Activated naive CD4-positive, alpha-beta T cell (primary cell): ENCODE results near the gene NHP2.
A peak's percentile ranks its signal among the peaks of the same experiment; 100 is the strongest.

ENCODE experiments used
- DNase-seq, 4 experiments: peaks; one replicate each; lab custom pipeline; 2025; lab: John Stamatoyannopoulos, UW

Gene NHP2

DNA sequence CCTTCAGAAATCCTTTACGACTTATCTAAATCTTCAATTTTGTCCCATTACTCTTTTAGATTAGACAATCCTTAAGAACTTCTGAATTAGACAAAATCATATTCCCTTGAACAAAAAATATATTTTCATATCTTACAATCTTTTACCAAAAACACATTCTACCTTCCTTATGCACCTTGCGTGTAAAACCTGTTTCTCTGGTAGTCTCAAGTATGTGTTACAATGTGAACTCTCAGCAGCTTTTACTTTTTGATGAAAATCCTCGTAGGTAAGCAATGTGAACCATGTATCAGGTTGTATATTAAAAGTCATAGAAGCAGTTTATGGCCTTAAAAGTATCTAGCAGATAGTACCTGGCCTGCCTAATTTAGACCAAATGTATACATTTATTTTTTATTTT lies 20.8 kb upstream of the NHP2 start:
- DNase-seq, result no peak

DNA sequence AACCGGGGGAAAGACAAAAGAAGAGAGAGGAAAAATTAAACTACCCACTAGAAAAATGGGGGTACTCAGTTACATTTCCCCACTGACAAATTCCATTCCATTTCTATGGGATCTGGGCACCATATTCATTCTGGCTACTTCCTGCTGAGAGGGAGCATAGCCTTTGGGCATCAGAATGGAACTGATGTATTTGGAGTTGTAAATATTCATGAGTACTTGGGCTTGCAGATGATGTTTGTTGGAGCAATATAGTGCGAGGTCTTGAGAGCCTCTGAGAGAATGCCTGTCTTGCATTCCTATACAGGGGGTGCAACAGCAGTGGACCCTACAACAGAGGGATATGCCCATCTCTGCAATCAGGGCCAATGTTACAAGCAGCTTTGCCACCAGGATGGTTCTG lies 16.8 kb upstream of the NHP2 start:
- no peak for DNase-seq

DNA sequence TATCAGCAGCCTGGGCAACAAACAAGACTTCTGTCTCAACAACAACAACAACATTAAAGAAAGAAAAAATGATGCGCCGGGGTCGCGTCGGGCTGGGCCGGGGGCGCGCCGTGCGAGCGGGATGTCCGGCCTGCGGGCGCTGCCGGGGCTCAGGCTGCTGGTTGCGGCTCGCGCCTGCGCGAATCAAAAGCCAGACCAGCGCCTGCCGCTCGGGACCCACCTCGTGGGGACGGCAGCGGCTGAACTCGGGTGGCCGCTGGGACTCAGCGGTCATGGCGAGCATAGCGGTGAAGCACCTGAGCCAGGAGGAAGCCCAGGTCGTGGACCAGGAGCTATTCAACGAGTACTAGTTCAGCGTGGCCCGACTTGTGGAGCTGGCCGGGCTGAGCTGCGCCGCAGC lies 11.9 kb upstream of the NHP2 start:
- DNase-seq, result no peak

DNA sequence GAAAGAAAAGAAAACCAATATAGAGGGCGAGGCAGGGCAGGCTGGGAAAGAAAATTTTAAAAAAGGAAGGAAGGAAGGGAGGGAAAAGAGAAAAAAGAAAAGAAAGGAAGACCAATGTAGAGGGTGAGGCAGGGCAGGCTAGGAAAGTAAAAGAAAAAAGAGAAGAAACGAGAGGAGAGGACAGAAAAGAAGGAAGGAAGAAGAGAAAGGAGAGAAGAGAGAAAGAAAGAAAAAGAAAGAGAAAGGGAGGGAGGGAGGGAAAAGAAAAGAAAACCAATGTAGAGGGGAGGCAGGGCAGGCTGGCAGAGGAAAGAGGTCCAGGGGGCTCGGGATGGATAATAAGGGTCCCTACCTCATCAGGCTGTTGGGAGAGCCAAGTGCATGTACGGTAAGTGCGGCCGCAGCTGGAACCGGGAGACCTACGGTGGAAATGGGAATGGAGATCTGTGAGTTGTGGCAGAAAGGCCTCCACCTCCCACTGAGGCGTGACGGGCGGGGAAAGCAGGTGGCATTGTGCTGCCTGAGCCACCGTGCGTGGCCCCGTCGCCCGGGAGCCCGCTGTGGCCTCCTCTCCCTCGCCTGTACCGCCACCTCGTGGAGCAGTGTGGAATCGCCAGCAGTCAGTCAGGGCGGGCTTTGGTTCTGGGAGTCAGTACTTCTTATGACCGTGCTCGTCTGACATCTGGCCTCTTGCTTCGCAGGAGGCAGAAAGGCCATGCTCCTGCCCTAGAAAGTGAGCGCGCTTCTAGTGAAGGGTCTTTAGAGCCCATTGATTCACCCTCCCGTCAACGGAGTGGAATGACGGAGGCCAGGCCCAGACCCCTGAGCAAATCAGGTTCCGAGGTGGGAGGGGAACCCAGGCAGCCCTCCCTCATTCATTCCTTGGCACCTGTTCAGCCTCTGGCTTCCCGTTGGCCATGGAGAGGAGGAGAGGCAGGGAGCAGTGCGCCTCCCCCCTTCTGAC lies 10.4 kb upstream of the NHP2 start:
- peak; percentile 93 to 95 (median 94) for DNase-seq

DNA sequence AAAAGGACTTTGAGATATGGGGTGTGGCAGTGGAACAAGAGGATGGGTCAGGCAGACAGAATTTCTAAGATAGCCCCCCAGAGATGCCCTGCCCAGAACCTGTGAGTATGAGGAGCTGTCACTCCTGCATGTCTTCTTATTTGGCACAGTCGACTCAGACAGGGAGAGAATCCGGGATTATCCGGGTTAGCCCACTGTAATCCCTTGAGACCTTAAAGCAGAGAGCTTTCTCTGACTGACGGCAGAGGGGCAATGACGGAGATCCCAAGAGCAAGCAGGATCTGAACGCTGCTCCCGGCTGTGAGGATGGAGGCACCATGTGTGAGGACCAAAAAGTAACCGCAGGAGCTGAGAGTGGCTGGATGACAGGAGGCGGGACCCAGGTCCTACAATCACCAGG lies 8.8 kb upstream of the NHP2 start:
- DNase-seq, result no peak

DNA sequence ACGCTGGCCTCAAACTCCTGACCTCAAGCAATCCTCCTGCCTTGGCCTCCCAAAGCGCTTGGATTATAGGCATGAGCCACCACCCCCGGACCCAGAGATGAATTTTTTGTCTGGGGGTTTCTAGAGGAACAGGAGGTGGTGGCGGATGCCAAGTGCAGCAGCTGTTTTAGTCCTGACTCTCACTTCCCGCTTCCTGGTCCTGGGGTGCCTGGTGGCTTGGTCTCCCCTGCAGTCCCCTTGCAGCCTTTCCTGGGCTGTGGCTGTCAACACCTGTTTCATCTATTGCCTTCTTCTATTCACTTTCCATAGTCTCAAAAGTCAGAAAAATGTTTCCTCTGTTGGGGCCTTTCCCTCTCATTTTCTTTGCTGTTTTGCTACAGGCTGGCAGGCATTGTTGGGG lies 6.5 kb upstream of the NHP2 start:
- no peak for DNase-seq

DNA sequence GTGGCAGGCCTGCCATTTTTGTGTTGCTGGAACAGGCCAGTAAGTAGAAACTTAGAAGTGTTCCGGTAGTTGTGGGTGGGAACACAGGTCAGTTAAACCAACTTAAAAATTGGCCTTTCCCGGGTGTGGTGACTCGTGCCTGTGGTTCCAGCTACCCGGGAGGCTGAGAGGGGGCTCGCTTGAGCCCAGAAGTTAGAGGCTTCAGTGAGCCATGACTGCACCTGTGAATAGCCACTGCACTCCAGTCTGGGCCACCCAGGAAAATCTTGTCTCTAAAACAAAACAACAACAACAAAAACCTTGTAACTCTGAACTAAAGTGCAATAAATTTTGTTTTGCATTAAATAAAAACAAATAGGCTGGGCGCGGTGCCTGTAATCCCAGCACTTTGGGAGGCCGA lies 1.4 kb upstream of the NHP2 start:
- DNase-seq, result no peak

DNA sequence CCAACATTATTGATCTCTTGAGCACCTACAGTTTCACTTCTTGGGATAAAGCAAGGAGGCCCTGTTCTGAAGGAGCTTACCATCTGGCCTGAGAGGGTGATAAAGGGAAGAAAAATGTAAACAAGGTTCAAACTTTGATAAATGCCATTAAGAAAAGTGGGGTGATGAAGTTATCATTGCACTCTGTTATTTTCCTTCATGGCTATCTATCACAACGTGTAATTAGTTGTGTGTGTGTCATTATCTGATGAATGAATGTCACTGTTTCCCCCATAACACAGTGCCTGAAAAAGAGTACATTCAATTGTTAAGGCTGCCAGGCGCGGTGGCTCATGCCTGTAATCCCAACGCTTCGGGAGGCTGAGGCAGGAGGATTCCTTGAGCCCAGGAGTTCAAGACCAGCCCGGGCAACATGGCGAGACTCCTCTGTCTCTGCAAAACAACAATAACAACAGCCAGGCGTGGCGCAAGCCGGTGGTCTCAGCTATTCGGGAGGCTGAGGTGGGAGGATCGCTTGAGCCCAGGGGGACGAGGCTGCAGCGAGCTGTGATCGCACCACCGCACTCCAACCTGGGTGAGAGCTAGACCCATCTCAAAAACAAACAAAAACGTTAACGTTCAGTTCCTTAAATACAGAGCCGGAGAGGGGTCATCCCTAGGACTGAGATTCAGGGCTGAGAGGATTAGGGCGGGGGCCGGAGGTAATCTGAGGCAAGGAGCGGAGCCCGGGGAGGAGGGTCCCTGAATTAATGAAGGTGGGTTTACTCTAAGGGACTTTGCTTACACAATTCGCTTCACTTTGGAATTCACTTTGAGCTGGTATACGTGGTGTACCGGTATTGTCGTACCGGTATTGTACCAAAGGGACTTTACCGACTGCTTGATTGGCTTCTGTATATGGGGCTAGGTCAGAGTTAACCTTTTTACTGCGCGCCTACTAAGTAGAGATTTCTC lies 917 bp downstream of the NHP2 start:
- no peak for DNase-seq

DNA sequence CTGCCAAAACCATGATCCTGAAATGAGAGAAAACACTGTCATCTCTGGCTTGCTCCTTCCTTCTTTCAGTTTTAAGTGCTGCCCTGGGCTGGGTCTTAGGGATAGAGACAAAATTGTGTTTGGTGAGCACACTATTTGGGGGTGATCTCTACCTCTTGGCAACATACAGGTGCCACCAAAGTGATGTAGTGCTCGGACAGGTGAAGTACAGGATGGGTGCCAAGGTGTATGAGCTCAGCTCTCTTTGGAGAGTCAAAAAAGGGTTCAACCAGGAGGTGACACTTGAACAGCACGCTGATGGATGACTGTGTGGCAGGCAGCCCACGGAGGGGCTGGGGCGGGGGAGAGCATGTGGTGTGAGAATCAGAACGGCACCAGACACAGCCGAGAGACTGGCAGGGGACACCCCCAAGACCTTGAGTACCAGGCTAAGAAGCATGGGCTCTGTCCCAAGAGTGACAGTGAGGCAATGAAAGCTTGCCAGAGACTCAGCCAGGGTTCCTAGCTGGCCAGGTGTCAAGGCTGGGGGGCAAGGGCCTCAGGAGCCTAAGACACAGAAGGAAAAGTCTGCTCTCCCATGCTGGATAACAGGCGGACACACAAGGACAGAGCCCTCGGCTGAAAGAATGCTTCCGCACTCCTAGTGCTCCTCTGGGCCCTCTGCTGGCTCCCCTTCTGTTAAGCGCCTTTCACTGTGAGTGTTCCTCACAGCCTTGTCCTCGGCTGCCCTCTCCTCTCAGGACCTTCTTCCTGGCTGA lies 2.5 kb downstream of the NHP2 start:
- DNase-seq, result no peak

DNA sequence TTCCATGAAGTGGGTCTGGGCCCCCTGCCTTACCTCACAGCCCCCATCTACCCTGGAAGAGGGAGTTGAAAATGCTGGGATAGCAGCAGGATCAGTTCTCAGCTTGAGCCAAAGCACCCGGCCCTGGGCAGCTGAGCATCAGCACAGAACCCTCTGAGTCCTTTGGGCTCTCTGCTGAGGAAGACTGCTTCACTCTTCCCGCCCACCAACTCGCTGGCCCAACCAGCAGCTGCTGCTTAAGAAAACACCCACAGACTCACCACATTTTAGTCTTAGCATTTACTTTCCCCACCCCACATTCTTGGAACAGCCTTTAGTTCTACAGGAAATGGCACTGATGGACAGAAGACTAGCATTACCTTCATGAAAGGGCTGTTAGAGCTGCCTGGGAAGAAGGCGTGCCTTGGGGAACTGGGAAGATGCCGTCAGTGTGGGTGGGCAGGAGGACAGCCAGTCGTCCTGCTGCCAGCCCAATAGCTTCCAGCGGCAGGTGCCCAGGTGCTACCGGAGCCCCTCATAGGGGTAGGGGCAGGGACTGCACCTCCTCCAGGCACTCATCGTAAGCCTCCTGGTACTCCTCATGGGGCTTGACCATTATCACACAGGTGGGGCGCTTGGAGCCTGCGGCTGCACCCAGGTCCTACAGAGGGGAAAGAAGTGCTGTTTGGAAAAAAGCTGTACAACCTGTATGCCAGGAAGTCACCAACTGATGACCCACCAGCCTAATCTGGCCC lies 4.3 kb downstream of the NHP2 start:
- no peak for DNase-seq

DNA sequence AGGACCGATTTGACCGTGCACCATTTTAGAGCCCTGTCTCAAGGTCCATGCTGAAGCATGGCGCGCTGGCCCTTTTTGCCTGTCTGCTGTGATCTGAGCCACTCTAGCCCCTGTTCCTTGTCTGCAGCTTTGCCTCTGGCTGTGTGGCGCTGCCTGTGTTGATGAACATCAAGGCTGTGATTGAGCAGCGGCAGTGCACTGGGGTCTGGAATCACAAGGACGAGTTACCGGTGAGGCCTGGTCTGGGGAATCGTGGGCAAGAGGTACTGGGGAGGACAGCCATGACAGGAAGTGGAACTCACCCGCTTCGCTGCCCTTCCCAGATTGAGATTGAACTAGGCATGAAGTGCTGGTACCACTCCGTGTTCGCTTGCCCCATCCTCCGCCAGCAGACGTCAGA lies 6.3 kb downstream of the NHP2 start:
- DNase-seq, result no peak

DNA sequence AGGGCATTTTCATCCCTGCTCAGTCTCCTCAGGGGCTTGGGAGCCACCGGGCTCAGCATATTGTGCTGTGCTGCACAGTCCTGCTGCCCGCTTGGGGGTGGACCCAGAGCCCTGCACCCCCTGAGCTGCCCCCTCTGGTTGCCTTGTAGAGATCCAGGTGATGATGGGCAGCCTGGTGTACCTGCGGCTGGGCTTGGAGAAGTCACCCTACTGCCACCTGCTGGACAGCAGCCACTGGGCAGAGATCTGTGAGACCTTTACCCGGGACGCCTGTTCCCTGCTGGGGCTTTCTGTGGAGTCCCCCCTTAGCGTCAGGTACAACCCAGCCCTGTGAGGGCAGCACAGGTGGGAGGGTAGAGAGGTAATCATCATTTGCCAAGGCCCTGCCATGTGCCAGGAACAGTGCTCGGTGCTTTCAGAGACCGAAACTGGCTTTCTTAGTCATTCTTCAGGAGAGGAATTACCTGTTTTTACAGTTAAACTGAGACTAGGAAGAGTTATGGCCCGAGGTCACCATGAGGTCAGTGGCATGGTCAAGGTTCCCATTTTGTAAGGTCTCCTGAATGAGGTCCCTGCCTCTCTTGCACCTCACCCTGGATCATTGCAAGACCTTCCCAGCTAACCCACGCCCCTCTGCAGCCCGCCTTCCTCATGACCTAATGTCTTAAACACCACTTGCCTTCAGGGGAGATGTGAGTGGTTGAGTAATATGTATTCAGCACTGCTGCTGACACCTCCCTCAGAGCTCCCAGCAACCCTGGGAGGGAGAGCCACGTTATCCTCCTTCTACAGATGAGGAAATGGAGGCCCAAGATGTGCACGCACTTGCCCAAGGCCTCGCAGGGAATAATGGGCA lies 7.5 kb downstream of the NHP2 start:
- peak; percentile 25 to 73 (median 46) for DNase-seq

DNA sequence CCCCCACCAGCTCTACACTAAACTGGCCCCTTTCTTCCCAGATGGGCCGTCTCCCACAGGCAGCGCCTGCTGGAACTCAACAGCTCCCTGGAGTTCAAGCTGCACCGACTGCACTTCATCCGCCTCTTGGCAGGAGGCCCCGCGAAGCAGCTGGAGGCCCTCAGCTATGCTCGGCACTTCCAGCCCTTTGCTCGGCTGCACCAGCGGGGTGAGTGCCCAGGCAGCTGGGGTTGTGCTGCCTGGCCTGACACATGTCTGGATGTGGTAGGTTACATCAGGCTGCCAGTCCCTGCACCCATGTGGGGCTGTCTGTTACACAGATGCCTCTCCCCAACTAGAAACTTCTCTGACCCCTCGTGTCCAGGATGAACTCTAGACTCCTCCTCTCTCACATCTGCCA lies 9.8 kb downstream of the NHP2 start:
- no peak for DNase-seq

DNA sequence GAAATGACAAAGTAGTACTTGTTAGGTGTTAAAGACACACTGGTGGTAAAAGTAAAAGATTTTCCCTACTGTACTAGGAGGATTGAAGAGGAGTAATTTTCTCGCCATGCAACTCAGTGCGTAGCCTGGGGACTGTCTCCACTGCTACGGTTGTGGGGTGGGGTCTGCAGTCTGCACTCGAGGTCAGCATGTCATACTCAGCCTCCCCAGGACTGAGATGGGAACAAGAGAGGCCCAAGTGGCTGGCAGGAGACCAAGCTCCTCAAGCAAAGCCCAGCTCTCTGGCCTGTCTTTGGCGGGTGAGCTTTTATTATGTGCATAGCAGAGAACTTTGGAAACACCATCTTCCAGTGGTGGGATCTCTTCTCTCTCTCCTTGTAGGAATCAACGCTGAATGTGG lies 10.4 kb downstream of the NHP2 start:
- no peak for DNase-seq

DNA sequence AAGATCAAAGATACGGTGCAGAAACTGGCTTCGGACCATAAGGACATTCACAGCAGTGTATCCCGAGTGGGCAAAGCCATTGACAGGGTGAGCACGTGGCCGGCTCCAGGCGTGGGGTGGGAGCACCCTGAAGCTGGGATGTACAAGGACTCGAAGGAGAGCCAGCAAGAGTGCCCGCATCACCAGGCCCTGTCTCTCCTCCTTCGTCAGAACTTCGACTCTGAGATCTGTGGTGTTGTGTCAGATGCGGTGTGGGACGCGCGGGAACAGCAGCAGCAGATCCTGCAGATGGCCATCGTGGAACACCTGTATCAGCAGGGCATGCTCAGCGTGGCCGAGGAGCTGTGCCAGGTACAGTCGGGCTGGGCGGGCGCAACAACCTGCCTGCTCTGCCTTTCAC lies 11.0 kb downstream of the NHP2 start:
- no peak for DNase-seq

DNA sequence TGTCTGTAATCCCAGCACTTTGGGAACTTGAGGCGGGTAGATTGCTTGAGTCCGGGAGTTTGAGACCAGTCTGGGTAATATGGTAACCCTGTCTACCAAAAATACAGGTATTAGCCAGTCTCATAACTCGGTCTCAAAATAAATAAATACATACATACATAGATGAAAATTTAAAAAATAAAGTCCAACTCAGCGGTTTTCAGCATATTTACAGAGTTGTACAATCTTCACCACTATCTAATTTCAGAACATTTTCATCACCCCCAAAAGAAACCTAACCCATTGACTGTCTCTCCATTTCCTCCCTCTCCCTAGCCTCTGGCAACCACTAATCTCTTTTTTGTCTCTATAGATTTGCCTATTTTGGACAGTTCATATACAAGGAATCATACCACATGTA lies 12.1 kb downstream of the NHP2 start:
- DNase-seq, result no peak

DNA sequence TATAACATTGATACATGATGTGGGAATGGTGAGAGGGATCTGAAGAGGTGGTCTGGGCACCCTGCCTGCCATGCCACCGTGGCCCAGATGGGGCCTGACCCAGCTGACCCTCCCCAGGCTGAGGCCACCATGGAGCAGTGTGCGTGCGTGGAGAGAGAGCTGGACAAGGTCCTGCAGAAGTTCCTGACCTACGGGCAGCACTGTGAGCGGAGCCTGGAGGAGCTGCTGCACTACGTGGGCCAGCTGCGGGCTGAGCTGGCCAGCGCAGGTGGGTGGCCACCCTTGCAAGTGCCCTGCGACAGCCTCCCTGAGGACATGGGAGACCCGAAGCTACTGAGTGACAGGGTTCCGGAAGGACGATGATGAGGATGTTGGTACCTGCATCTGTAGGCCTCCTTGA lies 15.7 kb downstream of the NHP2 start:
- no peak for DNase-seq

DNA sequence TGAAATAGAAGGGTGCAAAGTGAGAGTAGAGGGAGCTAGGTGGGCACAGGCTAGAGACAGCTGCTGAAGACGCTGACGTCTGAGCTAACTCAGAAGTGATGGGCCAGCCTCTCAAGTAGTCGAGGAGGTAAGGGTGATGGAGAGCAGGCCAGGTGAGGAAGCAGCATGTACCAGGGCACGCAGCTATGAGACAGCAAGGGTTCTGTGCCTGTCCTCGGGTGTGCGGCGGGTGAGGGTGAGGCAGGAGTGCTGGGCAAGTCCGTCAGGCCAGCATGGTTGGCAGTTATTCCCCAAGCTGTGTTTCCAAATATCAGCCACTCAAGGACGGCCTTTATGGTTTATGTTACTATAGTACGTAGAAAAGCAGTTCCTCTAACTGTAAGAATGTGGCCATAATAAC lies 16.7 kb downstream of the NHP2 start:
- no peak for DNase-seq

DNA sequence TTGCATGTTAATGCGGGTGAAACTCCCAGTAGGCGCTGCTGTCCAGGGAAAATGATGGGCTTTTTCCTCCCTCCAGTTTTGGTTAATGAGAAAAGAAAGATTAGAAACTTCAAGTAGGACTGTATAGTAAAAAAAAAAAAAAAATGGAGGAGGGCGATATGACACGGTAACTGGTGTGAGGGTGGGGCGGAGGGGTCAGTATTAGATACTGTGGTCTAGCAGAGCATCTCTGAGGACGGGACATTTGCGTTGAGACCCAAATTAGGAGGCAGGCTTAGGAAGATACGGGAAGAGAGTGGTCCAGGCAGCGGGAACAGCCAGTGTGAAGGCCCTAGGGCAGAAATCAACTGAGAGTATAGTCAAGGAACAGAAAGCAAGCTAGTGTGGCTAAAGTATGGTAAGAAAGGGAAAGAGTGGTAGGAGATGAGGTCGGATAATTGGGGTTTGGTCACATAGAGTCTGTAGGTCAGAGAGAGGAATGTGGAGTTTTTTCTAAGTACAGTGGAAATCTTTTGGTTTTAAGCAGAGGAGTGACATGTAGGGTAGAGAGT lies 22.2 kb downstream of the NHP2 start:
- no peak for DNase-seq
